ENCODE results near the gene CCDC171.

The CCDC171 gene

GRCh38 chr9:16013826-16014225 is 461.0 kb downstream of the CCDC171 start:
- TF ChIP-seq, protein P1, sequence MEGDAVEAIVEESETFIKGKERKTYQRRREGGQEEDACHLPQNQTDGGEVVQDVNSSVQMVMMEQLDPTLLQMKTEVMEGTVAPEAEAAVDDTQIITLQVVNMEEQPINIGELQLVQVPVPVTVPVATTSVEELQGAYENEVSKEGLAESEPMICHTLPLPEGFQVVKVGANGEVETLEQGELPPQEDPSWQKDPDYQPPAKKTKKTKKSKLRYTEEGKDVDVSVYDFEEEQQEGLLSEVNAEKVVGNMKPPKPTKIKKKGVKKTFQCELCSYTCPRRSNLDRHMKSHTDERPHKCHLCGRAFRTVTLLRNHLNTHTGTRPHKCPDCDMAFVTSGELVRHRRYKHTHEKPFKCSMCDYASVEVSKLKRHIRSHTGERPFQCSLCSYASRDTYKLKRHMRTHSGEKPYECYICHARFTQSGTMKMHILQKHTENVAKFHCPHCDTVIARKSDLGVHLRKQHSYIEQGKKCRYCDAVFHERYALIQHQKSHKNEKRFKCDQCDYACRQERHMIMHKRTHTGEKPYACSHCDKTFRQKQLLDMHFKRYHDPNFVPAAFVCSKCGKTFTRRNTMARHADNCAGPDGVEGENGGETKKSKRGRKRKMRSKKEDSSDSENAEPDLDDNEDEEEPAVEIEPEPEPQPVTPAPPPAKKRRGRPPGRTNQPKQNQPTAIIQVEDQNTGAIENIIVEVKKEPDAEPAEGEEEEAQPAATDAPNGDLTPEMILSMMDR (conservative IDR thresholded peaks at IDR 0.05; ENCODE audit: low read length): no peak
- no peak overlapping the region for H3K4me3 ChIP-seq (ENCODE audit: low read length)
- DNase-seq (ENCODE audit: low read depth): no peak

DNA sequence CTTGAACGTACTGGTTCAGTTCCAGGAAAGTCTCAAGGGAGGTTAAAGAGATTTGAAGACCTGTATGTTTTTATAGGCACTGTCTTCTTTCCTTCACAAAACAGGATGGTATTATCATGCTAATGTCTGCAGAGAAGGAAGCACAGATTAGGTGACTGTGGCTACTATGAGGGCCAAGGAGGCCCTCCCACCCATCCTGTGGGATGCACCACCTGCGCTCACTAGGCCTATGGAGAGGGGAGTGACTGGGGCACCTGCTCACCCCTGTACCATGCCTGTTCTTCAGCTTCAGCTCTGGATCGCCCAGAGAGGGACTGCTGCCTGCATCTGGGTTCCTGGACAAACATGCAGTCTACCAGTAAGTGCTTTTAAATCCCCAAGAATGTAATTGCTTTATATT is 469.4 kb downstream of the CCDC171 start:
- no peak for DNase-seq (ENCODE audit: low read depth)
- no peak overlapping the region for H3K4me3 ChIP-seq (ENCODE audit: low read length)
- TF ChIP-seq, protein P1 (conservative IDR thresholded peaks at IDR 0.05; ENCODE audit: low read length): no peak

GRCh38 chr9:16023446-16023845 is 470.6 kb downstream of the CCDC171 start:
- H3K4me3 ChIP-seq (ENCODE audit: low read length): no peak overlapping the region
- peak; percentile 72 for DNase-seq (ENCODE audit: low read depth)

More at GRCh38 chr9:16023446-16023845, 470.6 kb downstream of the CCDC171 start:
- TF ChIP-seq, protein P1 (conservative IDR thresholded peaks at IDR 0.05; ENCODE audit: low read length): no peak

Data from AG10803 (cell line).